Suprapubic skin (tissue), 4 donors: ENCODE measurements around the gene CD3G. TPM values are rescaled to one million over a fixed set of nuclear protein-coding genes. Genes with fewer than 3 reads are reported as not detected.
A peak's percentile ranks its signal among the peaks of the same experiment; 100 is the strongest.

ENCODE experiments used
- DNase-seq, 2 donors: peaks; one replicate each; pipeline ENCODE4 v3.0.0-alpha.2; 2019; ENCODE audit warnings: low spot score in 2 of 2
- H3K27ac ChIP-seq: fragments of 200-600 bp; sonication (generic); one replicate; pipeline ENCODE4 v1.5.1; 2019
- H3K27me3 ChIP-seq: fragments of 200-600 bp; sonication (generic); one replicate; pipeline ENCODE4 v1.5.1; 2019
- H3K36me3 ChIP-seq: fragments of 200-600 bp; sonication (generic); one replicate; pipeline ENCODE4 v1.5.1; 2019
- H3K4me1 ChIP-seq: fragments of 200-600 bp; sonication (generic); one replicate; pipeline ENCODE4 v1.5.1; 2019
- H3K4me3 ChIP-seq: fragments of 200-600 bp; sonication (generic); one replicate; pipeline ENCODE4 v1.5.1; 2019; ENCODE audit warnings: mild to moderate bottlenecking
- H3K9me3 ChIP-seq: fragments of 200-600 bp; sonication (generic); one replicate; pipeline ENCODE4 v1.5.1; 2019
- EP300 ChIP-seq: sonication (generic); formaldehyde crosslinking; IDR thresholded peaks from one replicate; pipeline ENCODE4 v1.6.1; 2017; ENCODE audit warnings: antibody characterized with exemption
- POLR2A ChIP-seq, 2 donors: fragments of 450-650 bp; IDR thresholded peaks; one replicate each; pipeline ENCODE4 v1.6.1; 2017; ENCODE audit warnings: antibody characterized with exemption in 2 of 2, mild to moderate bottlenecking in 2 of 2, moderate library complexity in 2 of 2
- POLR2AphosphoS5 ChIP-seq, 3 donors: sonication (generic); formaldehyde crosslinking; IDR thresholded peaks; one replicate each; pipeline ENCODE4 v1.6.1; 2017; ENCODE audit warnings: antibody characterized with exemption in 3 of 3
- WGBS: methylation state at CpG from one replicate; pipeline ENCODE4 v1.1.5; 2018; 5-methylcytosine and 5-hydroxymethylcytosine counted together
- total RNA-seq, 4 donors: library from RNA; depleted of rRNA; stranded (reverse); fragments of >200 nt; gene quantifications; one replicate each; pipeline ENCODE4 v1.1.0, GENCODE V29; 2016
- TF ChIP-seq, protein P1 (sequence below), 2 donors: fragments of 200-600 bp in 1 of 2; fragments of 450-650 bp in 1 of 2; sonication (generic) in 1 of 2; IDR thresholded peaks; one replicate each; pipeline ENCODE4 v1.5.1; 2016 to 2019; ENCODE audit warnings: antibody characterized with exemption in 2 of 2, mild to moderate bottlenecking in 1 of 2, moderate library complexity in 1 of 2

Gene CD3G
- total RNA-seq, 4 donors from 2014 or later, result 0.73 to 1.2 TPM; not detected in 2

DNA sequence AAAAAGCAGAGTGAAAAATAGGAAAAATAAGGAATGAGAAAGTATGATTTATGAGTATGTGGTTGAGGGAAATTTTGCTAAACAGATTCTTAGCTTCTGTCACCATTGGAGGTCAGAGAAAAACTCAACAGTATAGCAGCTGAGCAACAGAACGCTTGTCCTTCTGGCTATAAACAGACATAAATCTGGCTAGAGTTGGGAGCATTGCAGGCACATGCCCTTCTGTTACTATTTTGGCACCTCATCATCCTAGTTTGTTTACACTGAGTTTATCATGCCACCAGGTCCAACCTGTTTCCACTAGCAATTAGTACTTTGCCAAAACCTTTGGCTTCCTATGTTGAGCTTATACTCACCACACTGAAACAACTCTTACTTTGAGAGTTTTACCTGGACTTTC lies 22.1 kb downstream of the CD3G start:
- Histone ChIP-seq H3K36me3 (peaks cover 51% of the 10 kb centered on the region), H3K9me3 (no peaks in the 10 kb centered on the region), H3K27me3 (no peaks in the 10 kb centered on the region), H3K4me3 (no peak overlapping the region), H3K4me1 (peaks cover 20% of the 10 kb centered on the region), H3K27ac (peak overlapping the region; percentile 69)
- no peak for DNase-seq
- WGBS, result 53% methylated on average over 1 of the region's 1 CpG
- TF ChIP-seq POLR2AphosphoS5 (IDR thresholded peaks at IDR 0.05) (no peak), EP300 (no peak), POLR2A (IDR thresholded peaks at IDR 0.05) (no peak)
- TF ChIP-seq, protein P1, sequence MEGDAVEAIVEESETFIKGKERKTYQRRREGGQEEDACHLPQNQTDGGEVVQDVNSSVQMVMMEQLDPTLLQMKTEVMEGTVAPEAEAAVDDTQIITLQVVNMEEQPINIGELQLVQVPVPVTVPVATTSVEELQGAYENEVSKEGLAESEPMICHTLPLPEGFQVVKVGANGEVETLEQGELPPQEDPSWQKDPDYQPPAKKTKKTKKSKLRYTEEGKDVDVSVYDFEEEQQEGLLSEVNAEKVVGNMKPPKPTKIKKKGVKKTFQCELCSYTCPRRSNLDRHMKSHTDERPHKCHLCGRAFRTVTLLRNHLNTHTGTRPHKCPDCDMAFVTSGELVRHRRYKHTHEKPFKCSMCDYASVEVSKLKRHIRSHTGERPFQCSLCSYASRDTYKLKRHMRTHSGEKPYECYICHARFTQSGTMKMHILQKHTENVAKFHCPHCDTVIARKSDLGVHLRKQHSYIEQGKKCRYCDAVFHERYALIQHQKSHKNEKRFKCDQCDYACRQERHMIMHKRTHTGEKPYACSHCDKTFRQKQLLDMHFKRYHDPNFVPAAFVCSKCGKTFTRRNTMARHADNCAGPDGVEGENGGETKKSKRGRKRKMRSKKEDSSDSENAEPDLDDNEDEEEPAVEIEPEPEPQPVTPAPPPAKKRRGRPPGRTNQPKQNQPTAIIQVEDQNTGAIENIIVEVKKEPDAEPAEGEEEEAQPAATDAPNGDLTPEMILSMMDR (IDR thresholded peaks at IDR 0.05), result no peak

DNA sequence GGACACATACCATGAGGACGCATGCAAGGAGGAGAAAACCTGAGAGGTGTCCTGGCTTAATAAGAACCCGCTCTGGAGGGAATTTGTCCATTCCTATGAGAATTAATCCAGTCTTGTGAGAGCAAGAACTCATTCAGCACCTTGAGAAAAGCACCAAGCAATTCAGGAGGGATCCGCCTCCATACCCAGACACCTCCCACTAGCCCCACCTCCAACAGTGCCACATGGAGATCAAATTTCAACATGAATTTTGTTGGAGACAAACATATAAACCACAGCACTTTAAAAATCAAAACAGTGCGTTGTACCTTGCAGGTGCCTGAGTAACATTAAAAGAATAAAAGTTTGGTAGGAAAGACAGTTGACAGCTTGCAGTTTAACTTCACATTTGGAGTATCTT lies 26.6 kb downstream of the CD3G start:
- no peak for TF ChIP-seq POLR2AphosphoS5 (IDR thresholded peaks at IDR 0.05)
- TF ChIP-seq, protein P1 (IDR thresholded peaks at IDR 0.05), result no peak
- TF ChIP-seq EP300, result no peak
- TF ChIP-seq POLR2A (IDR thresholded peaks at IDR 0.05), result no peak
- Histone ChIP-seq H3K9me3 (no peaks in the 10 kb centered on the region), H3K27me3 (no peaks in the 10 kb centered on the region), H3K36me3 (peaks cover 77% of the 10 kb centered on the region), H3K4me1 (peaks cover 11% of the 10 kb centered on the region), H3K27ac (no peak overlapping the region), H3K4me3 (no peak overlapping the region)
- DNase-seq, result no peak
- 84% methylated on average over 4 of the region's 4 CpGs for WGBS

DNA sequence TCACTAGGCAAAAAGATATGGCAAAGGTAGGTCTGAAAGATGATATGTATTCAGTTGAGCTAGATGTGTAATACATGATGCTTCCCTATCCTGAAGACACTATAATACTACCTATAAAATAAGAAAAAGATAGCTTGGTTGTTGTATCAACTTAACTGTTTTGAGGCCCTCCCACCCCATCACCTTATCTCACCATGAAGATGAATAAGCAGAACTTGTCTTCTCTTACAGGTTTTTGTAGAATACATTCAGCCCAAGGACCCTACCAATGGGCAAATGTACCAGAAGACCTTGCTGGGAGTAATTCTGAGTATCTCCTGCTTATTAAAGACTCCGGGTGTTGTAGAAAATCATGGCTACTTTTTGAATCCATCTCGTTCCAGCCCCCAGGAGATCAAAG lies 29.1 kb downstream of the CD3G start:
- H3K27me3 ChIP-seq, result no peaks in the 10 kb centered on the region
- no peak overlapping the region for H3K27ac ChIP-seq
- 93% methylated on average over 2 of the region's 2 CpGs for WGBS
- peaks cover 85% of the 10 kb centered on the region for H3K36me3 ChIP-seq
- H3K4me3 ChIP-seq, result no peak overlapping the region
- no peak for TF ChIP-seq POLR2AphosphoS5 (IDR thresholded peaks at IDR 0.05)
- TF ChIP-seq, protein P1 (IDR thresholded peaks at IDR 0.05), result no peak
- TF ChIP-seq POLR2A (IDR thresholded peaks at IDR 0.05), result no peak
- no peak for TF ChIP-seq EP300
- H3K4me1 ChIP-seq, result no peaks in the 10 kb centered on the region
- no peaks in the 10 kb centered on the region for H3K9me3 ChIP-seq
- no peak for DNase-seq

DNA sequence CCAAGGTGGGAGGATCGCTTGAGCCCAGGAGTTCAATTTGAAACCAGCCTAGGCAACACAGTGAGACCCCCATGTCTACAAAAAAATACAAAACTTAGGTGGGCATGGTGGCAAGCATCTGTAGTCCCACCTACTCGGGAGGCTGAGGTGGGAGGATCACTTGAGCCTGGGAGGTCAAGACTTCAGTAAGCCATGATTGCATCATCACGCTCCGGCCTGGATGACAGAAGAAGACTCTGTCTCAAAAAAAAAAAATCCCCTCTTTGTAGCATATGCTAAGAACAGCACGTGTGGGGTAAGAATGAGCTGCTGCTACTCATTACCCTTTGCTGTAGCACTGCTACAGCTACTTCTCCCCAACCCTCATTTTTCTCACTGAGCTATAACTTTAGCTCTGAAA lies 29.7 kb downstream of the CD3G start:
- H3K4me1 ChIP-seq, result no peaks in the 10 kb centered on the region
- H3K27ac ChIP-seq, result no peak overlapping the region
- TF ChIP-seq, protein P1 (IDR thresholded peaks at IDR 0.05), result no peak
- TF ChIP-seq POLR2AphosphoS5 (IDR thresholded peaks at IDR 0.05), result no peak
- TF ChIP-seq POLR2A (IDR thresholded peaks at IDR 0.05), result no peak
- no peak for TF ChIP-seq EP300
- no peak overlapping the region for H3K4me3 ChIP-seq
- no peak for DNase-seq
- peaks cover 85% of the 10 kb centered on the region for H3K36me3 ChIP-seq
- H3K9me3 ChIP-seq, result no peaks in the 10 kb centered on the region
- 91% methylated on average over 5 of the region's 5 CpGs for WGBS
- H3K27me3 ChIP-seq, result no peaks in the 10 kb centered on the region

DNA sequence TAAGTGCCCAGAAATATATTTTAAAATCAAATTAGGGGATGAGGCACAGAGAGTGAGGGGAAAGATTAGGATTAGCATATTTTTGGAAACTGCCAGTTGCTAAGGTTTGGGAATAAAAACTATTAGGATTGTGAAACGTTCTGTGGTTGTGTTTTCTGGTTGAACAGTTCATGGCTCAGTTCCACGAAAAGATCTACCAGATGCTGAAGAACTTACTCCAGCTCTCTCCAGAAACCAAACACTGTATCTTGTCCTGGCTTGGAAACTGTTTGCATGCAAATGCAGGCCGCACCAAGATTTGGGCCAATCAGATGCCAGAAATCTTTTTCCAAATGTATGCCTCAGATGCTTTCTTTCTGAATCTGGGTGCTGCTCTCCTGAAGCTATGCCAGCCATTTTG lies 30.6 kb downstream of the CD3G start:
- 63% methylated on average over 3 of the region's 3 CpGs for WGBS
- Histone ChIP-seq H3K36me3 (peaks cover 85% of the 10 kb centered on the region), H3K27me3 (no peaks in the 10 kb centered on the region), H3K9me3 (no peaks in the 10 kb centered on the region), H3K4me1 (no peaks in the 10 kb centered on the region), H3K4me3 (no peak overlapping the region), H3K27ac (no peak overlapping the region)
- no peak for DNase-seq
- TF ChIP-seq POLR2A (IDR thresholded peaks at IDR 0.05), result no peak

DNA sequence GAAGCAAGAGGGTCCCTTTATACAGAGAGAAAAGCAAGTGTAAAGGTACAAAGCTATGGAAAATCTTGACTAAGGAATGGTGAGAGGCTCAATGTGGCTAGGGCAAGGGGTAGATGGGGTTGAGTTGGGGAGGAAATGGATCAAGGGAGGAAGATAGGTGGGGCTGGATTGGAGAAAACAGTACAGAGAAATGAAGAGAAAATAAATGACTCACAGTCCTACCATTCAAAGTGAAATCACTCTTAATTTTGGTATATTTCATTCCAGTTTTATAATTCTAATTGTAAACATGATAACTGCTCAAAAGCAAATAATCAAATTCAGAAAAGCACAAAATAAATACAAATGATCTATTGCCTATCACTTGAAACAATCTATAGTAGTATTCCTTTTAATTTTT lies 31.8 kb downstream of the CD3G start:
- TF ChIP-seq, protein P1 (IDR thresholded peaks at IDR 0.05), result no peak
- TF ChIP-seq POLR2A (IDR thresholded peaks at IDR 0.05), result no peak
- no peak for TF ChIP-seq POLR2AphosphoS5 (IDR thresholded peaks at IDR 0.05)
- TF ChIP-seq EP300, result no peak
- no peak for DNase-seq
- H3K27ac ChIP-seq, result no peak overlapping the region
- H3K4me3 ChIP-seq, result no peak overlapping the region
- H3K36me3 ChIP-seq, result peaks cover 85% of the 10 kb centered on the region
- H3K9me3 ChIP-seq, result no peaks in the 10 kb centered on the region
- H3K27me3 ChIP-seq, result no peaks in the 10 kb centered on the region
- H3K4me1 ChIP-seq, result no peaks in the 10 kb centered on the region
